Panc1 (cell line): ENCODE data around the gene NANOS3.

ENCODE experiments used
- POLR2AphosphoS5 ChIP-seq: IDR thresholded peaks from 2 replicates; pipeline ENCODE4 v1.6.1; 2012; ENCODE audit warnings: mild to moderate bottlenecking, low read depth, low read length, moderate library complexity
- TCF7L2 ChIP-seq: IDR thresholded peaks from 2 replicates; pipeline ENCODE4 v1.6.1; 2011; ENCODE audit warnings: mild to moderate bottlenecking, low read depth, low read length, inconsistent platforms
- TF ChIP-seq, protein P1 (sequence below): fragments of 450-650 bp; IDR thresholded peaks from 2 replicates; pipeline ENCODE4 v1.5.1; 2017; ENCODE audit warnings: mild to moderate bottlenecking

DNA sequence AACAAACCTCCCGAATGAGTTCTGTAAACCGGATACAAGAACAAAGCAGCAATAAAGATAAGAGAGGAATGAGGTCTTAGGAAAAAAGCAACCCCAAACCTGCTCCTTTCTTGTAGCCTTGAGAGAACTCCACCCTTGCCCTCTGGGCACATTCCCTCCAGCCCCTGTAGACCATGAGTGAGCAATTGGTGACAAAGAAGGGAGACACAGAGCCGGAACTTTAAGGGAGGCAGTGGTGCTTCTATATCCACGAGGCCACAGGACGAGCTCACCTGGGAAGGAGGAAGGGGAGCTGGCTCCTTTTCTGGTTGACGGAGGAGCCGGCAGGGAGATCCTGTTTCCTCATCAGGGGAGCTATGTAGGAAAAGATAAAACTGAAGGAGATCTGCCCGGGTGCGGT lies 15.9 kb downstream of the NANOS3 start:
- TF ChIP-seq POLR2AphosphoS5 (no peak), TCF7L2 (no peak)
- TF ChIP-seq, protein P1, sequence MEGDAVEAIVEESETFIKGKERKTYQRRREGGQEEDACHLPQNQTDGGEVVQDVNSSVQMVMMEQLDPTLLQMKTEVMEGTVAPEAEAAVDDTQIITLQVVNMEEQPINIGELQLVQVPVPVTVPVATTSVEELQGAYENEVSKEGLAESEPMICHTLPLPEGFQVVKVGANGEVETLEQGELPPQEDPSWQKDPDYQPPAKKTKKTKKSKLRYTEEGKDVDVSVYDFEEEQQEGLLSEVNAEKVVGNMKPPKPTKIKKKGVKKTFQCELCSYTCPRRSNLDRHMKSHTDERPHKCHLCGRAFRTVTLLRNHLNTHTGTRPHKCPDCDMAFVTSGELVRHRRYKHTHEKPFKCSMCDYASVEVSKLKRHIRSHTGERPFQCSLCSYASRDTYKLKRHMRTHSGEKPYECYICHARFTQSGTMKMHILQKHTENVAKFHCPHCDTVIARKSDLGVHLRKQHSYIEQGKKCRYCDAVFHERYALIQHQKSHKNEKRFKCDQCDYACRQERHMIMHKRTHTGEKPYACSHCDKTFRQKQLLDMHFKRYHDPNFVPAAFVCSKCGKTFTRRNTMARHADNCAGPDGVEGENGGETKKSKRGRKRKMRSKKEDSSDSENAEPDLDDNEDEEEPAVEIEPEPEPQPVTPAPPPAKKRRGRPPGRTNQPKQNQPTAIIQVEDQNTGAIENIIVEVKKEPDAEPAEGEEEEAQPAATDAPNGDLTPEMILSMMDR, result no peak
